ENCODE results near the gene IQCC. TPM values are rescaled to one million over a fixed set of nuclear protein-coding genes. Genes with fewer than 3 reads are reported as not detected.

IQCC gene
- total RNA-seq, 1 donor from 2014 or later: 2.6 TPM

DNA sequence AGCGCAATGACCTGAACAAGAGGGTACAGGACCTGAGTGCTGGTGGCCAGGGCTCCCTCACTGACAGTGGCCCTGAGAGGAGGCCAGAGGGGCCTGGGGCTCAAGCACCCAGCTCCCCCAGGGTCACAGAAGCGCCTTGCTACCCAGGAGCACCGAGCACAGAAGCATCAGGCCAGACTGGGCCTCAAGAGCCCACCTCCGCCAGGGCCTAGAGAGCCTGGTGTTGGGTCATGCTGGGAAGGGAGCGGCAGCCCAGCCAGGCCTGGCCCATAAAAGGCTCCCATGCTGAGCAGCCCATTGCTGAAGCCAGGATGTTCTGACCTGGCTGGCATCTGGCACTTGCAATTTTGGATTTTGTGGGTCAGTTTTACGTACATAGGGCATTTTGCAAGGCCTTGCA is 10.5 kb upstream of the IQCC start:
- no peak overlapping the region for H3K27ac ChIP-seq (ENCODE audit: low read depth, low read length)
- H3K36me3 ChIP-seq (ENCODE audit: control insufficient read depth in 3 of 3, insufficient read depth in 3 of 3, low read length in 3 of 3): peaks cover 66 to 78% (median 71%) of the 10 kb centered on the region in 3 donors
- peaks cover 31 to 45% (median 42%) of the 10 kb centered on the region in 3 donors for H3K4me1 ChIP-seq (ENCODE audit: control insufficient read depth in 3 of 3, insufficient read depth in 3 of 3, low read length in 3 of 3)
- H3K9me3 ChIP-seq (ENCODE audit: control insufficient read depth in 3 of 3, low read length in 3 of 3): no peaks in the 10 kb centered on the region
- no peaks in the 10 kb centered on the region for H3K27me3 ChIP-seq (ENCODE audit: control insufficient read depth in 3 of 3, insufficient read depth in 3 of 3, low read length in 3 of 3)
- H3K9ac ChIP-seq (ENCODE audit: low read depth in 1 of 3, low read length in 3 of 3): no peak overlapping the region
- H3K4me3 ChIP-seq (ENCODE audit: low read length in 3 of 3): no peak overlapping the region

DNA sequence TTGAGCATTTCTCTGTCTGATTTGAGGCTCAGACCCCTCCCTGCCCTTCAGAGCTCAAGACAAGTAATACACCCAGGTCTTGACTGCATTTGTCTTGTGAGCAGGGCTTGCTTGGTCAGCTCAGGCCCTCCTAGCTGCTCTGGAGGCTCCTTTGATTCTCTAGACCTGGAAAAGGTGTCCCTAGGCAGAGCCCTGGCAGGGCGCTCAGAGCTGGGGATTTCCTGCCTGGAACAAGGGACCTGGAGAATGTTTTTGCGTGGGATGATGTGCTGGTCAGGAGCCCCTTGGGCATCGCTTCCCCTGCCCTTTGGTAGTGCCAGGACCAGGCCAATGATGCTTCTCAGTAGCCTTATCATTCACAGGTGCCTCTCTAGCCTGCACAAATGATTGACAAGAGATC is 9.9 kb upstream of the IQCC start:
- peaks cover 60 to 72% (median 66%) of the 10 kb centered on the region in 3 donors for H3K36me3 ChIP-seq (ENCODE audit: control insufficient read depth in 3 of 3, insufficient read depth in 3 of 3, low read length in 3 of 3)
- no peak overlapping the region for H3K9ac ChIP-seq (ENCODE audit: low read depth in 1 of 3, low read length in 3 of 3)
- H3K27me3 ChIP-seq (ENCODE audit: control insufficient read depth in 3 of 3, insufficient read depth in 3 of 3, low read length in 3 of 3): no peaks in the 10 kb centered on the region
- H3K27ac ChIP-seq (ENCODE audit: low read depth, low read length): no peak overlapping the region
- no peak overlapping the region for H3K4me3 ChIP-seq (ENCODE audit: low read length in 3 of 3)
- peaks cover 36 to 50% (median 47%) of the 10 kb centered on the region in 3 donors for H3K4me1 ChIP-seq (ENCODE audit: control insufficient read depth in 3 of 3, insufficient read depth in 3 of 3, low read length in 3 of 3)
- H3K9me3 ChIP-seq (ENCODE audit: control insufficient read depth in 3 of 3, low read length in 3 of 3): no peaks in the 10 kb centered on the region

DNA sequence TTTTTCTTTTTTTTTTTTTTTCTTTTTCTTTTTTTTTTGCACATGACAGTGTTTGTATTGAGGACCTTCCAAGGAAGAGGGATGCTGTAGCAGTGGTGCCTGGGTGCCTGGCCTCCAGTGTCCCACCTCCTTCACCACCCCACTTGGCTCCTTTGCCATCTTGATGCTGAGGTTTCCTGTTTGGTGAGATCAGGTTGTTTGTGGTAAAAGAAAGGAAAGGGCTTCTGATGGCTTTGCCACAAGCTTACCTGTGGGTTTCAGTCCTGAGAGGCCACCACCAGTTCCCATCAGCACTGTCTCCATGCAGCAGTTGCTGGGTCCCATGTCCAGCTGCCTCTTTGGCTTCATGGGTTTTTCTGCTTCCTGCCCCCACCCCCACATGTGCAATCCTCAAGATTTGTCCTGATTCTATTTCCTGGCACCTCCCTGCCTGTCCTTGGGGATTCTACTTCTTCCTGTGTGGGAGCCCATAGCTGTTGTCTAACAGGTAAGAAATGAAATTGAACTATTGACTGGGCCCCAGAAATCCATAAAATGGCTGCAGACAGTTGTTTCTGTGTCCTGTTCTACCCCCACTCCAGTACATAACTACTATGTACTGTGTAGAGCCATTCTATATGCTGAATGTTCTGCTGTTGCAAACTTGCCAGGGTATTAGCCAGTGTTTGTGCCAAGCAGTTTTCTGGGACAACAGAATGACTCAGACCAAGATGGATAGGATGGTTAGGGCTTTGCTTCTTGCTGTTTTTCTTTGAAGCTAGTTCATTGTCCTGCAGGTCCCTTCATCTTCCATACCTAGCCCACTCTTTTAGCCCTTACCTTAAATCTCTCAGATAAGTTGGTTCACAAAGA is 9.3 kb upstream of the IQCC start:
- peaks cover 38 to 52% (median 48%) of the 10 kb centered on the region in 3 donors for H3K4me1 ChIP-seq (ENCODE audit: control insufficient read depth in 3 of 3, insufficient read depth in 3 of 3, low read length in 3 of 3)
- H3K4me3 ChIP-seq (ENCODE audit: low read length in 3 of 3): no peak overlapping the region
- H3K9ac ChIP-seq (ENCODE audit: low read depth in 1 of 3, low read length in 3 of 3): no peak overlapping the region
- H3K27ac ChIP-seq (ENCODE audit: low read depth, low read length): peak overlapping the region; percentile 31
- H3K36me3 ChIP-seq (ENCODE audit: control insufficient read depth in 3 of 3, insufficient read depth in 3 of 3, low read length in 3 of 3): peaks cover 56 to 67% (median 60%) of the 10 kb centered on the region in 3 donors
- no peaks in the 10 kb centered on the region for H3K27me3 ChIP-seq (ENCODE audit: control insufficient read depth in 3 of 3, insufficient read depth in 3 of 3, low read length in 3 of 3)
- H3K9me3 ChIP-seq (ENCODE audit: control insufficient read depth in 3 of 3, low read length in 3 of 3): no peaks in the 10 kb centered on the region

DNA sequence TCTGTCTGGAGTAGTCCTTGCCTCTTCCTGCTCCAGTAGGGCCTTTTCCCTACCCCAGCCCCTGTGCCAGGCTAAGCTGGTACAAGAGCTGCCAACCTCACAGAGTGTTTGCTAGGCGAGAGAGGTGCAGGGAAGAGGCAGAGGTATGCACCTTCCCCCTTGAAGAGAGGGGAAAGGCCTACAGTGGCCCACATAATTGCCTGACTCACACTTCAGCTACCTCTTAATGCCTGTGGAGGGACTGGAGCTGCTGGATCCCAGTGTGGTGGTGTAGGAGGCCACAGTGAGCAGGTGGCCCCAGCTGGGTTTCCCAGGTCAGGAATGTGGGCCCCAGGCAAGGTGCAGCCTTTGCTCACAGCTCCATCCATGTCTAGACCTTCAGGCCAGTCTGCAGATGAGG is 8.4 kb upstream of the IQCC start:
- H3K27ac ChIP-seq (ENCODE audit: low read depth, low read length): peak overlapping the region; percentile 99

DNA sequence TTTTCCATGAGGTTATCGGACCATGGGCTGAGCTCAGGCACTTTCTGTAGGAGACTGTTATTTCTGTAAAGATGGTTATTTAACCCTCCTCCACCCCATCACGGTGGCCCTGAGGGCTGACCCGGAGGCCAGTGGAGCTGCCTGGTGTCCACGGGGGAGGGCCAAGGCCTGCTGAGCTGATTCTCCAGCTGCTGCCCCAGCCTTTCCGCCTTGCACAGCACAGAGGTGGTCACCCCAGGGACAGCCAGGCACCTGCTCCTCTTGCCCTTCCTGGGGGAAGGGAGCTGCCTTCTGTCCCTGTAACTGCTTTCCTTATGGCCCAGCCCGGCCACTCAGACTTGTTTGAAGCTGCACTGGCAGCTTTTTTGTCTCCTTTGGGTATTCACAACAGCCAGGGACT is 7.6 kb upstream of the IQCC start:
- Histone ChIP-seq H3K27ac (ENCODE audit: low read depth, low read length) (peak overlapping the region; percentile 99), H3K36me3 (ENCODE audit: control insufficient read depth in 3 of 3, insufficient read depth in 3 of 3, low read length in 3 of 3) (peaks cover 43 to 51% (median 44%) of the 10 kb centered on the region in 3 donors), H3K9ac (ENCODE audit: low read depth in 1 of 3, low read length in 3 of 3) (peak overlapping the region in 2 of 3 donors; percentile 10 to 95), H3K27me3 (ENCODE audit: control insufficient read depth in 3 of 3, insufficient read depth in 3 of 3, low read length in 3 of 3) (no peaks in the 10 kb centered on the region), H3K4me1 (ENCODE audit: control insufficient read depth in 3 of 3, insufficient read depth in 3 of 3, low read length in 3 of 3) (peaks cover 51 to 66% (median 63%) of the 10 kb centered on the region in 3 donors), H3K4me3 (ENCODE audit: low read length in 3 of 3) (no peak overlapping the region), H3K9me3 (ENCODE audit: control insufficient read depth in 3 of 3, low read length in 3 of 3) (no peaks in the 10 kb centered on the region)

More for the DNA sequence above, 8.4 kb upstream of the IQCC start:
- H3K9ac ChIP-seq (ENCODE audit: low read depth in 1 of 3, low read length in 3 of 3): peak overlapping the region in 1 of 3 donors; percentile 95
- H3K4me3 ChIP-seq (ENCODE audit: low read length in 3 of 3): no peak overlapping the region
- no peaks in the 10 kb centered on the region for H3K27me3 ChIP-seq (ENCODE audit: control insufficient read depth in 3 of 3, insufficient read depth in 3 of 3, low read length in 3 of 3)
- peaks cover 46 to 61% (median 56%) of the 10 kb centered on the region in 3 donors for H3K4me1 ChIP-seq (ENCODE audit: control insufficient read depth in 3 of 3, insufficient read depth in 3 of 3, low read length in 3 of 3)
- H3K36me3 ChIP-seq (ENCODE audit: control insufficient read depth in 3 of 3, insufficient read depth in 3 of 3, low read length in 3 of 3): peaks cover 50 to 58% (median 51%) of the 10 kb centered on the region in 3 donors
- no peaks in the 10 kb centered on the region for H3K9me3 ChIP-seq (ENCODE audit: control insufficient read depth in 3 of 3, low read length in 3 of 3)

DNA sequence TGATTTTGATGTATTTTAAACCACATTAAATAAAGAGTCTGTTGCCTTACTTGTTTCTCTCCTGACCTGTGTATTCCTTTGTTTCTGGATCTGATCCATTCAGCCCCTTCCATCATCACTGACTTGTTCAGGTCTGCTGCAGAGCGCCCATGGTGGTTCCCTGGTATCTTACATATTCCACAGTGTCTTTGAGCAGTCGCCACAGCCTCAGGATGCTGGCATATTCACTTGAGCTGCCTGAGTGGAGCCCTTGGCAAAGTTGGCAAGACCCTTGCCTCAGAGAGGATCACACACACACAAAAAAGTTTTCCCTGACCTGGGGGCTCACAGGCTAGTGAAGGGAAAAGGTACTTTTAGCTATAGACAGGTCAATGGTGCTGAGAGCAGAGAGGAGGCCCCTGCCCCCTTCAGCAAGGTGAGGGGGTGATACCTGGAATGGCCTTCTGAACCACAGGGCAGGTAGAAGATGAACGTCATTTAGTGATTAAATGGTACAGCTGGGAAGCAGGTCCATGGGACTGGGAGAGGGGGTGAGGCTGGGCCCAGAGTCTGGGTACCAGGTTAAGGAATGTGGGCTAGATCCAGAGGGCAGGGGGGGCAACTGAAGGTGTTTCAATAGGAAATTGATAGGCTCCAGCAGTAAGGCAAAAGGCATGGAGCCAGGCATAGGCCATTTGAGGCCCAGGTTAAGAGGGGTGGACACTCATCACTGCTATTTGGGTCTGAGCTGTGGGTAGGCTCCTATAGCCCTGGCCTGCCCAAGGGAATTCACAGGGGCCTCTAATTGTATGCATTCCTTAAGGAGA is 7.0 kb upstream of the IQCC start:
- Histone ChIP-seq H3K9ac (ENCODE audit: low read depth in 1 of 3, low read length in 3 of 3) (peak overlapping the region; percentile 61 to 95 (median 92)), H3K27ac (ENCODE audit: low read depth, low read length) (peak overlapping the region; percentile 99), H3K4me3 (ENCODE audit: low read length in 3 of 3) (peak overlapping the region in 1 of 3 donors; percentile 89), H3K36me3 (ENCODE audit: control insufficient read depth in 3 of 3, insufficient read depth in 3 of 3, low read length in 3 of 3) (peaks cover 37 to 45% (median 39%) of the 10 kb centered on the region in 3 donors), H3K4me1 (ENCODE audit: control insufficient read depth in 3 of 3, insufficient read depth in 3 of 3, low read length in 3 of 3) (peaks cover 51 to 66% (median 63%) of the 10 kb centered on the region in 3 donors), H3K9me3 (ENCODE audit: control insufficient read depth in 3 of 3, low read length in 3 of 3) (no peaks in the 10 kb centered on the region), H3K27me3 (ENCODE audit: control insufficient read depth in 3 of 3, insufficient read depth in 3 of 3, low read length in 3 of 3) (no peaks in the 10 kb centered on the region)

DNA sequence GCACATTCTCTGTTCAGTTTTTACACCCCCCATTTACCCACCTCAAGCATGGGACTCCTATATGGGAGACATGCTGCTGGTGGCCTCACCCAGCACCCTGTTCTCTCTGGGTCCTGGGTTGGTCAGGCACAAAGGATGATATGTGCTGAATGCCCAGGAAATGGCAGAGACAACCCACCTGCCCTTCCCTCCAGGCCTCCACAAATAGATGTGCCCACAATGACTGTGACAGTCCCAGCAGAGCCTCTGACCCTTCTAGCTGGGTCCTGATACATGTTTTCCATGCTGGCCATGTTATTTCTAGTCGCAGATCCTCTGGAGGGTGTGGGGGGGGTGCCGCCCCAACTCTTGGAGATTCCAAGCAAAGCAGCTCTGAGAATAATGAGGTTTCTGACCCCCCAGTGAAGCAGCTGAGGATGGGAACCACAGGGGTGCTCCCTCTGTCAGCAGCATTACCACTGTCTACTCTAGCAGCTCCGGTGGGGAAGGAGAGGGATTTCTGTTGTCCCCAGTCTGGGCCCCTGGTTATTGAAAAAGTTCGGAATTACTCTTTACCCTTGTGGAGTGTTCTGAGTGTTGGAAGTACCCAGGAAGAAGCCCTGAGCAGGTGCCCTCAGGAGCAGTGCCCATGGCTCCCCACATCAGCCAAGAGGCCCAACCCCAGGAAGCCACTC is 6.3 kb upstream of the IQCC start:
- peaks cover 31 to 45% (median 41%) of the 10 kb centered on the region in 3 donors for H3K36me3 ChIP-seq (ENCODE audit: control insufficient read depth in 3 of 3, insufficient read depth in 3 of 3, low read length in 3 of 3)
- peak overlapping the region; percentile 86 to 89 (median 89) for H3K4me3 ChIP-seq (ENCODE audit: low read length in 3 of 3)
- H3K9ac ChIP-seq (ENCODE audit: low read depth in 1 of 3, low read length in 3 of 3): peak overlapping the region; percentile 61 to 95 (median 92)
- peak overlapping the region; percentile 99 for H3K27ac ChIP-seq (ENCODE audit: low read depth, low read length)
- no peaks in the 10 kb centered on the region for H3K9me3 ChIP-seq (ENCODE audit: control insufficient read depth in 3 of 3, low read length in 3 of 3)
- H3K4me1 ChIP-seq (ENCODE audit: control insufficient read depth in 3 of 3, insufficient read depth in 3 of 3, low read length in 3 of 3): peaks cover 51 to 66% (median 63%) of the 10 kb centered on the region in 3 donors
- no peaks in the 10 kb centered on the region for H3K27me3 ChIP-seq (ENCODE audit: control insufficient read depth in 3 of 3, insufficient read depth in 3 of 3, low read length in 3 of 3)

DNA sequence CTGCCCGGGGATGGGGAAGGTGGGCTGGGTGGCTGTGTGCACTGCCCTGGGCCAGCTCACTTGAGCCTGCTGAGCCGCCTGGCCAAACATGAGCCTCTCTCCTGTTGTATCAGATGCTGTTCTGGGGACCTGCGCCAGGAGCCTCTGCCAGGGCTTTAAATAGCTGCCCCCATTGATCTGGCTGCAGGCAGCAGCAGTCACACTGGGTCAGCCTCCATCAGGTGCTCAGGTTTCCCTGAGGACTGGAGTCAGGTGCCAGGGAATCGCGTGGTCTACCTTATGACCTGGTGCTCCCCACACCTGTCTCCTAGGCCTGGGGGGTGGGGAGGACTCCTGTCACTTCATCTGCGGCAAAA is 5.8 kb upstream of the IQCC start:
- Histone ChIP-seq H3K36me3 (ENCODE audit: control insufficient read depth in 3 of 3, insufficient read depth in 3 of 3, low read length in 3 of 3) (peaks cover 26 to 45% (median 38%) of the 10 kb centered on the region in 3 donors), H3K4me3 (ENCODE audit: low read length in 3 of 3) (peak overlapping the region; percentile 86 to 89 (median 89)), H3K9ac (ENCODE audit: low read depth in 1 of 3, low read length in 3 of 3) (peak overlapping the region; percentile 83 to 95 (median 92)), H3K27me3 (ENCODE audit: control insufficient read depth in 3 of 3, insufficient read depth in 3 of 3, low read length in 3 of 3) (no peaks in the 10 kb centered on the region), H3K4me1 (ENCODE audit: control insufficient read depth in 3 of 3, insufficient read depth in 3 of 3, low read length in 3 of 3) (peaks cover 51 to 66% (median 63%) of the 10 kb centered on the region in 3 donors), H3K27ac (ENCODE audit: low read depth, low read length) (peak overlapping the region; percentile 99), H3K9me3 (ENCODE audit: control insufficient read depth in 3 of 3, low read length in 3 of 3) (no peaks in the 10 kb centered on the region)

DNA sequence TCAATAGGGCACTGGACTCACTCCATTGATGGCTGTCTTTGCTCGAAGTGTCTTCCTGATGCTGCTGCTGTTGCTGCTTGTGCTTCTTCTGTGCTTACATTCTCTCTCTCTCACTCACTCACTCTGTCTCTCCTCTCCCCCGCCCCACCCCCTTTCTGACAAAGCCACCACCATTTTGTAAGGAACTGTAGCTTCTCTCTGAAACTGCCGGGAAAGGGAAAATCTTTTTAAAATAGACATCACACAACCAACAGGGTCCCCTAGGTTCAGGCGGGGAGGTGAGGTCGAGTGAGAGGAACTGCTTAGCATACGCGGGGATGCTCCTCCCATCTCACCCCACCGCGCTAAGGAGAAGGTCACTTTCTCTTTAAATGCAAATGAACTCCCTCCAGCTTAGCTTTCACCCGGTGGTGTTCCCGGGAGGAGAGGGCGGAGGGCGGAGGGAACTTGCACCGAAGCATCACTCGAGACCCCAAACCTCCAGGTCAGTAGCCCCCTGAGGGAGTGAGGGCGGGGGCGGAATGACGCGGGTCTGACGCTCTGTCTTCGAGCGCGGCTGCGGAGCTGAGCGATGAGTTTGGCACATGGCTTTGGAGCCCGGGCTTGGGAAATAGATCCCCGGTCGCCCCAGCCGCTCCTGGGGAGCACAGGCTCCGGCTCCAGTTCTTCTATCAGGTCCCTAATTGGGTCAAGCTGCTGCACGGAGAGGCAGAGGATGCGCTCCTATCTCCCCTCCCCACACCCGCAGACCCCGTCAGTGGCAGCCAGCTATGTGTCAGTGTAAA is 5.1 kb upstream of the IQCC start, which contains the start of gene CCDC28B:
CCDC28B (plus strand) TSS at position 370 of the 785 bp plus-strand sequence. CDS start 1,341 bp downstream, outside the sequence.
- Histone ChIP-seq H3K4me3 (ENCODE audit: low read length in 3 of 3) (peak within 1 kb of the TSS; percentile 86 to 89 (median 89)), H3K4me1 (ENCODE audit: control insufficient read depth in 3 of 3, insufficient read depth in 3 of 3, low read length in 3 of 3) (peaks cover 57 to 69% (median 69%) of the 10 kb centered on the region in 3 donors), H3K9ac (ENCODE audit: low read depth in 1 of 3, low read length in 3 of 3) (peak within 1 kb of the TSS; percentile 83 to 95 (median 92)), H3K9me3 (ENCODE audit: control insufficient read depth in 3 of 3, low read length in 3 of 3) (no peaks in the 10 kb centered on the region), H3K36me3 (ENCODE audit: control insufficient read depth in 3 of 3, insufficient read depth in 3 of 3, low read length in 3 of 3) (peaks cover 18 to 38% (median 33%) of the 10 kb centered on the region in 3 donors), H3K27ac (ENCODE audit: low read depth, low read length) (peak within 1 kb of the TSS; percentile 99), H3K27me3 (ENCODE audit: control insufficient read depth in 3 of 3, insufficient read depth in 3 of 3, low read length in 3 of 3) (no peaks in the 10 kb centered on the region)

Data from skeletal muscle tissue (tissue), 4 donors.